Uterus (tissue), 4 donors: ENCODE data around the gene CCL17. TPM values are rescaled to one million over a fixed set of nuclear protein-coding genes. Genes with fewer than 3 reads are reported as not detected.

ENCODE experiments used
- DNase-seq, 2 donors: peaks; one replicate each; pipeline ENCODE4 v3.0.0-alpha.2; 2019 to 2020
- H3K27ac ChIP-seq, 2 donors: fragments of 200-600 bp; sonication (generic); 1 replicate in 1 of 2; 2 replicates in 1 of 2; pipeline ENCODE4 v1.5.1; 2016 to 2018
- H3K27me3 ChIP-seq, 2 donors: fragments of 200-600 bp; sonication (generic); one replicate each; pipeline ENCODE4 v1.5.1; 2018 to 2019; ENCODE audit warnings: control low read depth in 1 of 2
- H3K36me3 ChIP-seq, 2 donors: fragments of 200-600 bp; sonication (generic); one replicate each; pipeline ENCODE4 v1.5.1; 2019; ENCODE audit warnings: control low read depth in 1 of 2
- H3K4me1 ChIP-seq, 2 donors: fragments of 200-600 bp; sonication (generic); one replicate each; pipeline ENCODE4 v1.5.1; 2018 to 2019; ENCODE audit warnings: control low read depth in 1 of 2
- H3K4me3 ChIP-seq, 2 donors: fragments of 200-600 bp; sonication (generic); 1 replicate in 1 of 2; 2 replicates in 1 of 2; pipeline ENCODE4 v1.5.1; 2018 to 2019; ENCODE audit warnings: mild to moderate bottlenecking in 1 of 2
- H3K9me3 ChIP-seq, 2 donors: fragments of 200-600 bp; sonication (generic); one replicate each; pipeline ENCODE4 v1.5.1; 2019; ENCODE audit warnings: control low read depth in 1 of 2
- POLR2A ChIP-seq, 2 donors: fragments of 450-650 bp; IDR thresholded peaks; one replicate each; pipeline ENCODE4 v1.6.1; 2016; ENCODE audit warnings: antibody characterized with exemption in 2 of 2, mild to moderate bottlenecking in 1 of 2, moderate library complexity in 1 of 2
- intact Hi-C: fragments of 100-400 bp; cut with DNase I; formaldehyde crosslinking; loops from one replicate; pipeline ENCODE4 v1.15.1; 2023; ENCODE audit warnings: low total_unique reads
- total RNA-seq, 4 donors: library from RNA; depleted of rRNA in 3 of 4; stranded (reverse); fragments of >200 nt in 3 of 4; gene quantifications; one replicate each; pipeline versions ENCODE4 v1.1.0 to v1.2.4, GENCODE V29; 2014 to 2023
- TF ChIP-seq, protein P1 (sequence below), 4 experiments: fragments of 200-600 bp in 2 of 4; fragments of 450-650 bp in 2 of 4; sonication (generic) in 2 of 4; IDR thresholded peaks; one replicate each; pipeline ENCODE4 v1.5.1; 2016 to 2019; ENCODE audit warnings: antibody characterized with exemption in 4 of 4, mild to moderate bottlenecking in 2 of 4, moderate library complexity in 1 of 4
- donor health status: DM: yes; HTN: yes; CAD: no.

The CCL17 gene
- total RNA-seq, 4 donors from 2014 or later: not detected

DNA sequence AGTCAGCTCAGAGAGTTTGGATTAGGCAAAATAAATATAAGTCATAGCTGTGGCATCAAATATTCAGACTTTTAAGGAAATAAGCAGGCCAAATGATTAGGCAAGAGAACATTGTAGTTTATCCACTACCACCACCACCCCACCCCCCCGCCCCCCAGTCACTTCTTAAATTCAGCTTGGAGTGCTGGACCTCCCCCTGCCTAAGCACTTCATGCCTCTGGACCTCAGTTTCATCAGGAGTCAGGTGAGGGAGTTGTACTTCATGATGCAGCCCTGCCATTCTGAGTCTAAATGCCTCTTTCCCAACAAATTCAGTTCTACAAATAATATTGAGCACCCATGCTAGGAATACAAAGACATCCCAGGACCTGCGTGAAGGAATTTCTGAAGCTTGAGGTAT is 60.0 kb downstream of the CCL17 start:
- Histone ChIP-seq H3K4me3 (no peak overlapping the region), H3K27ac (no peak overlapping the region), H3K9me3 (no peaks in the 10 kb centered on the region), H3K36me3 (no peaks in the 10 kb centered on the region), H3K4me1 (peaks cover 4 to 13% of the 10 kb centered on the region in 2 donors), H3K27me3 (no peaks in the 10 kb centered on the region)
- no peak for DNase-seq
- TF ChIP-seq, protein P1, sequence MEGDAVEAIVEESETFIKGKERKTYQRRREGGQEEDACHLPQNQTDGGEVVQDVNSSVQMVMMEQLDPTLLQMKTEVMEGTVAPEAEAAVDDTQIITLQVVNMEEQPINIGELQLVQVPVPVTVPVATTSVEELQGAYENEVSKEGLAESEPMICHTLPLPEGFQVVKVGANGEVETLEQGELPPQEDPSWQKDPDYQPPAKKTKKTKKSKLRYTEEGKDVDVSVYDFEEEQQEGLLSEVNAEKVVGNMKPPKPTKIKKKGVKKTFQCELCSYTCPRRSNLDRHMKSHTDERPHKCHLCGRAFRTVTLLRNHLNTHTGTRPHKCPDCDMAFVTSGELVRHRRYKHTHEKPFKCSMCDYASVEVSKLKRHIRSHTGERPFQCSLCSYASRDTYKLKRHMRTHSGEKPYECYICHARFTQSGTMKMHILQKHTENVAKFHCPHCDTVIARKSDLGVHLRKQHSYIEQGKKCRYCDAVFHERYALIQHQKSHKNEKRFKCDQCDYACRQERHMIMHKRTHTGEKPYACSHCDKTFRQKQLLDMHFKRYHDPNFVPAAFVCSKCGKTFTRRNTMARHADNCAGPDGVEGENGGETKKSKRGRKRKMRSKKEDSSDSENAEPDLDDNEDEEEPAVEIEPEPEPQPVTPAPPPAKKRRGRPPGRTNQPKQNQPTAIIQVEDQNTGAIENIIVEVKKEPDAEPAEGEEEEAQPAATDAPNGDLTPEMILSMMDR (IDR thresholded peaks at IDR 0.05): no peak
- TF ChIP-seq POLR2A (IDR thresholded peaks at IDR 0.05): no peak
- intact Hi-C loops: no loop called here

Other genes starting within 250 kb of the CCL17 start
- gene PSME3IP1, start 218.7 kb upstream of the CCL17 start, total RNA-seq: 100 to 1,000 TPM in 1 of 4 donors, 10 to 100 TPM in 3; 45.3 to 323 (median 75.1) TPM
- 10 to 100 TPM; 27.9 to 77.7 (median 53.2) TPM for gene RSPRY1, start 218.4 kb upstream of the CCL17 start, total RNA-seq
- 100 to 1,000 TPM in 1 of 4 donors, 10 to 100 TPM in 3; 40.9 to 110 (median 57.8) TPM for gene ARL2BP, start 159.5 kb upstream of the CCL17 start, total RNA-seq
- 10 to 100 TPM in 1 of 4 donors, 1 to 10 TPM in 2, not detected in 1; 2.6 to 19.1 (median 6.2) TPM for gene PLLP, start 120.1 kb upstream of the CCL17 start, total RNA-seq
- gene CCL22, start 46.0 kb upstream of the CCL17 start, total RNA-seq: not detected
- gene CX3CL1, start 32.3 kb upstream of the CCL17 start, total RNA-seq: 10 to 100 TPM in 2 of 4 donors, 1 to 10 TPM in 2; 1.0 to 31.2 (median 7.1) TPM
- 10 to 100 TPM in 3 of 4 donors, 1 to 10 TPM in 1; 9.7 to 49.0 (median 26.7) TPM for gene CIAPIN1, start 42.6 kb downstream of the CCL17 start, total RNA-seq
- 10 to 100 TPM; 11.5 to 39.1 (median 23.6) TPM for gene COQ9, start 42.7 kb downstream of the CCL17 start, total RNA-seq
- gene POLR2C, start 57.9 kb downstream of the CCL17 start, total RNA-seq: 100 to 1,000 TPM in 2 of 4 donors, 10 to 100 TPM in 2; 64.3 to 460 (median 104) TPM
- 10 to 100 TPM in 3 of 4 donors, 1 to 10 TPM in 1; 1.8 to 31.6 (median 24.5) TPM for gene DOK4, start 81.7 kb downstream of the CCL17 start, total RNA-seq
- gene CCDC102A, start 131.8 kb downstream of the CCL17 start, total RNA-seq: 10 to 100 TPM in 3 of 4 donors, 1 to 10 TPM in 1; 8.7 to 23.6 (median 22.0) TPM
- 1 to 10 TPM in 1 of 4 donors, under 1 TPM in 2, not detected in 1; 0.14 to 1.5 (median 0.76) TPM for gene ADGRG5, start 137.9 kb downstream of the CCL17 start, total RNA-seq
- gene ADGRG1, start 223.9 kb downstream of the CCL17 start, total RNA-seq: 10 to 100 TPM in 1 of 4 donors, 1 to 10 TPM in 3; 6.5 to 87.0 (median 7.8) TPM